Measurements from ENCODE around the gene RAB36. TPM values are rescaled to one million over a fixed set of nuclear protein-coding genes. Genes with fewer than 3 reads are reported as not detected.

The RAB36 gene
- total RNA-seq, 1 donor from 2014 or later, result 1.8 TPM

GRCh38 chr22:23113847-23114720, 31.2 kb upstream of the RAB36 start:
- Histone ChIP-seq H3K27ac (no peak overlapping the region), H3K4me3 (no peak overlapping the region), H3K27me3 (no peaks in the 10 kb centered on the region), H3K36me3 (no peaks in the 10 kb centered on the region), H3K9me3 (no peaks in the 10 kb centered on the region), H3K4me1 (no peaks in the 10 kb centered on the region)
- TF ChIP-seq CTCF (IDR thresholded peaks at IDR 0.05), result no peak
- intact Hi-C loops (cut with DNase I), result no loop called here
- DNase-seq (ENCODE audit: low spot score in 2 of 2), result no peak

DNA sequence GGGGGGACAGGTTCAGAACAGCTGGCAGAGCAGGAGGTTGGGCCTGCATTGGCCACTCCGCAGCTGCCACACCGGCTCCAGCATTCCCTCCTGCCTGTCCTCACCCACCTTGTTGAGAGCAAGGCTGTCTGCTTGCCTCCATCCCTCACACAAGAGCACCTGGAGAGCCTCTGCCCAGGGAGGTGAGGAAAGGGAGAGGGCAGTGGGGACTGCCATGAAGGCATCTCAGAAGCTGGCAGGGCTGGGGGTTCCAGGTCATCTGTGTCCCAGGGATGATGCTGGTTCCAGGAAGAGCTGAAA, 30.6 kb upstream of the RAB36 start:
- Histone ChIP-seq H3K27ac (no peak overlapping the region), H3K27me3 (no peaks in the 10 kb centered on the region), H3K4me3 (no peak overlapping the region), H3K4me1 (no peaks in the 10 kb centered on the region), H3K9me3 (no peaks in the 10 kb centered on the region), H3K36me3 (no peaks in the 10 kb centered on the region)
- no peak for DNase-seq (ENCODE audit: low spot score in 2 of 2)
- no peak for TF ChIP-seq CTCF (IDR thresholded peaks at IDR 0.05)
- intact Hi-C loops (cut with DNase I), result no loop called here

DNA sequence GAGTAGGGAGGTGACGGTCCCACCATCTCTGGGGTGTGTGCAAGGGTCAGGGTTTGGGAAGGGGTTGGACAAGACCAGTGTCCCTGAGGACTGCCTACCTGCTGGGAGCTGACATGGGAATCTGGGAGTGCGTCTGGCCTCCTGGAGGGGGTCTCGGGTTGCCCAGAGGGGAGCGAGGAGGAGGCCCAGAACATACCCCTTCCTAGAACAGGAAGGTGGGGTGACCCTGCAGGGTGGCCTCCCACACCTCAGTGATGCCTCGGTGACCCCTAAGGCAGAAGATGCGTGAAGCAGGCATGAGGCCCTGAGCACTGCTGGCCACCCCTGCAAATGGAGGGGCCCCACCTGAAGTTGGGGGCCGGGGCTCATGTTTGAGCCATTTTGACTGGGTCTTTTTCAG, 29.9 kb upstream of the RAB36 start:
- Histone ChIP-seq H3K9me3 (no peaks in the 10 kb centered on the region), H3K27ac (no peak overlapping the region), H3K27me3 (no peaks in the 10 kb centered on the region), H3K4me1 (no peaks in the 10 kb centered on the region), H3K4me3 (no peak overlapping the region), H3K36me3 (no peaks in the 10 kb centered on the region)
- no peak for DNase-seq (ENCODE audit: low spot score in 2 of 2)
- TF ChIP-seq CTCF (IDR thresholded peaks at IDR 0.05), result no peak
- intact Hi-C loops (cut with DNase I), result no loop called here

GRCh38 chr22:23115825-23116494, 29.3 kb upstream of the RAB36 start:
- no peaks in the 10 kb centered on the region for H3K4me1 ChIP-seq
- intact Hi-C loops (cut with DNase I), result no loop called here

DNA sequence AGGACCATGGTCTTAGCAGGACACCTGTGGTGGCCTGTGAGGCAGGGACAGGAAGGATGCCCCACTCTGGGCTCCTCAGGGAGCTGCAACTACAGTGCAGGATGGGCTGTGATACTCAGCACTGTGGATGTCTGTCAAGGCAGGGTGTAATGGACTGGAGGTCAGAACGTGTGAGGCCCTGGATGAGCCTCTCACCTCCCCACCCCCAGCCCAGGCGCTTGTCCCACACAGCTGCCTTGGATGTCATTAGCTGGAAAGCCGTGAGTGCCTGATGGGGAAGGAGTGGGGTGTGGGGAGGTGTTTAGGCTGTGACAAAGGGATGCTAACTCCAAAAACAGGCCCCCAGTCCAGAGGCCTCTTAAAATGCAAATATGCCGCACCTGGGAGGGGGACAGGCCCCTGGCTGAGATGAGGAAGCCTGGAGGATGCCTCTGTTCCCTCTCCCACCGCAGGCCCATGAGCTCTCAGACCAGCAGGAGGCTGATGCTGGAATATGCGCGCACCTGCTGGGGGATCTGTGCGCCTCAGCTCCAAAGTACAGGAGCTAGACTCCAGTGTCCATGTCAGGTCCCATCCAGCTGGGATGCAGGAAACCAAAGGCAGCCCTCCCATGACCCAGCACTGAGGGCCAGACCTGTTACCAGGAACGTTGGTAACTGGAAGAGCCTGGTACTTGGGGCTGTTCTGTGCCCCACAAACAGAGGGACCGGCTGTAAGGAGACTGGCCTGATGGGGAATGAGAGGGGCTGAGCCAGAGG, 28.6 kb upstream of the RAB36 start:
- no peak for TF ChIP-seq CTCF (IDR thresholded peaks at IDR 0.05)
- no peak for DNase-seq (ENCODE audit: low spot score in 2 of 2)
- Histone ChIP-seq H3K36me3 (no peaks in the 10 kb centered on the region), H3K4me1 (no peaks in the 10 kb centered on the region), H3K9me3 (no peaks in the 10 kb centered on the region), H3K4me3 (no peak overlapping the region), H3K27me3 (no peaks in the 10 kb centered on the region), H3K27ac (no peak overlapping the region)
- intact Hi-C loops (cut with DNase I), result no loop called here

More at GRCh38 chr22:23115825-23116494, 29.3 kb upstream of the RAB36 start:
- no peak for DNase-seq (ENCODE audit: low spot score in 2 of 2)
- H3K4me3 ChIP-seq, result no peak overlapping the region
- no peaks in the 10 kb centered on the region for H3K9me3 ChIP-seq
- H3K36me3 ChIP-seq, result no peaks in the 10 kb centered on the region
- no peaks in the 10 kb centered on the region for H3K27me3 ChIP-seq
- no peak for TF ChIP-seq CTCF (IDR thresholded peaks at IDR 0.05)
- no peak overlapping the region for H3K27ac ChIP-seq
